ENCODE results near the gene SCN10A.

GRCh38 chr3:38707730-38708129, 108.3 kb downstream of the SCN10A start:
- no peak for TF ChIP-seq CTCF (IDR thresholded peaks at IDR 0.05)
- no peak for TF ChIP-seq POLR2A (IDR thresholded peaks at IDR 0.05)

Measured in Peyer's patch (tissue), 4 donors.